A549 (cell line): ENCODE results near the gene PATE1. TPM values are rescaled to one million over a fixed set of nuclear protein-coding genes. Genes with fewer than 3 reads are reported as not detected.
"Not testable (repeated sequence)": the region's sequence is repeated elsewhere in the genome, so short reads cannot be mapped to it uniquely, and the experiment has no call there.

ENCODE experiments used
- ATAC-seq, 2 experiments: fragments of 200-7000 bp in 1 of 2; fragments of >200 bp in 1 of 2; cut with Nextera tagmentation in 1 of 2; cut with Tn5 transposase in 1 of 2; 3 replicates each; pipeline versions ENCODE4 v1.8.0 to v1.9.1; 2018 to 2020; ENCODE audit warnings: mild to moderate bottlenecking in 1 of 2, moderate library complexity in 1 of 2
- CTCF ChIA-PET: fragments of 300-600 bp; sonication (Branson Sonifier 250); formaldehyde crosslinking; extraction: SDS; loops from one replicate; lab custom pipeline; 2021; ENCODE audit warnings: antibody characterized with exemption, inconsistent platforms; lab: Yijun Ruan, JAX
- POLR2A ChIA-PET: fragments of 350-600 bp; formaldehyde crosslinking; extraction: SDS; loops from one replicate; lab custom pipeline; 2021; ENCODE audit warnings: antibody characterized with exemption, inconsistent platforms; lab: Yijun Ruan, JAX
- DNase-seq, 2 experiments: peaks; one replicate each; pipeline versions ENCODE4 v3.0.0 to v3.0.0-alpha.2; 2011 to 2016; ENCODE audit warnings: low read depth in 1 of 2, low spot score in 1 of 2
- FAIRE-seq: peaks from 2 replicates; lab custom pipeline; 2011; peaks lifted over from hg19 to GRCh38; lab: Jason Lieb, UNC
- H3K27ac ChIP-seq, 2 experiments: fragments of >200 bp; sonication (Bioruptor Twin); formaldehyde crosslinking; 3 replicates each; pipeline ENCODE4 v1.5.1; 2016 to 2017
- H3K4me1 ChIP-seq: fragments of >200 bp; sonication (Bioruptor Twin); formaldehyde crosslinking; 3 replicates; pipeline ENCODE4 v1.6.1; 2016
- H3K4me2 ChIP-seq: fragments of >200 bp; sonication (Bioruptor Twin); formaldehyde crosslinking; 3 replicates; pipeline ENCODE4 v1.6.1; 2016
- H3K4me3 ChIP-seq: fragments of >200 bp; sonication (Bioruptor Twin); formaldehyde crosslinking; 3 replicates; pipeline ENCODE4 v1.5.1; 2016
- H3K9me3 ChIP-seq: fragments of >200 bp; sonication (Bioruptor Twin); formaldehyde crosslinking; 3 replicates; pipeline ENCODE4 v1.6.1; 2016
- CBX2 ChIP-seq: fragments of 200-600 bp; sonication (generic); IDR thresholded peaks from 2 replicates; pipeline ENCODE4 v1.6.1; 2016; ENCODE audit warnings: low read depth, mild to moderate bottlenecking, borderline replicate concordance
- CBX8 ChIP-seq: fragments of 200-600 bp; sonication (generic); IDR thresholded peaks from 2 replicates; pipeline ENCODE4 v1.6.1; 2016
- CHD2 ChIP-seq: fragments of 150-350 bp; IDR thresholded peaks from 2 replicates; pipeline ENCODE4 v1.6.1; 2014; ENCODE audit warnings: low read length; ENCODE audit not compliant: partially characterized antibody
- EHMT2 ChIP-seq: fragments of 200-600 bp; sonication (generic); IDR thresholded peaks from 2 replicates; pipeline ENCODE4 v1.6.1; 2016; ENCODE audit warnings: antibody characterized with exemption, low read depth, mild to moderate bottlenecking, moderate library complexity
- ELK1 ChIP-seq: fragments of 150-350 bp; IDR thresholded peaks from 2 replicates; pipeline ENCODE4 v1.6.1; 2014; ENCODE audit warnings: low read depth, mild to moderate bottlenecking, low read length
- FOSB ChIP-seq: fragments of 250-450 bp; sonication (Bioruptor Pico); IDR thresholded peaks from 2 replicates; pipeline ENCODE4 v1.5.0; 2020; ENCODE audit warnings: mild to moderate bottlenecking, moderate library complexity
- HDAC2 ChIP-seq: fragments of 200-600 bp; sonication (generic); IDR thresholded peaks from 2 replicates; pipeline ENCODE4 v1.6.1; 2016
- HES2 ChIP-seq: fragments of >200 bp; sonication (Bioruptor Twin); formaldehyde crosslinking; IDR thresholded peaks from 2 replicates; pipeline ENCODE4 v1.6.1; 2016
- HEYL ChIP-seq: fragments of 250-450 bp; sonication (Bioruptor Pico); IDR thresholded peaks from 2 replicates; pipeline ENCODE4 v1.8.0; 2021; ENCODE audit warnings: mild to moderate bottlenecking, moderate library complexity
- HOXB13 ChIP-seq: fragments of 250-450 bp; sonication (Bioruptor Pico); IDR thresholded peaks from 2 replicates; pipeline ENCODE4 v1.5.0; 2020; ENCODE audit warnings: low read depth, mild to moderate bottlenecking, moderate library complexity
- HOXB5 ChIP-seq: fragments of 250-450 bp; sonication (Bioruptor Pico); IDR thresholded peaks from 2 replicates; pipeline ENCODE4 v1.5.0; 2020; ENCODE audit warnings: mild to moderate bottlenecking, moderate library complexity
- KDM1A ChIP-seq: fragments of 200-600 bp; sonication (generic); IDR thresholded peaks from 2 replicates; pipeline ENCODE4 v1.6.1; 2016; ENCODE audit warnings: low read depth, mild to moderate bottlenecking
- MAX ChIP-seq: IDR thresholded peaks from 2 replicates; pipeline ENCODE4 v1.6.1; 2012
- MYC ChIP-seq: IDR thresholded peaks from 2 replicates; pipeline ENCODE4 v1.6.1; 2012; ENCODE audit warnings: mild to moderate bottlenecking, inconsistent platforms, low read length, improper control_type of control experiment, borderline replicate concordance
- NPAS2 ChIP-seq: fragments of 250-450 bp; sonication (Bioruptor Pico); IDR thresholded peaks from 2 replicates; pipeline ENCODE4 v1.8.0; 2022; ENCODE audit warnings: mild to moderate bottlenecking, moderate library complexity, borderline replicate concordance
- NR3C1 ChIP-seq: fragments of >200 bp; sonication (Bioruptor Twin); formaldehyde crosslinking; IDR thresholded peaks from 3 replicates; pipeline ENCODE4 v1.6.1; 2017
- POLR2AphosphoS2 ChIP-seq: conservative IDR thresholded peaks from 2 replicates; pipeline ENCODE4 v1.6.1; 2012; ENCODE audit warnings: low read length, improper control_type of control experiment, inconsistent platforms
- RARB ChIP-seq: fragments of 250-450 bp; sonication (Bioruptor Pico); IDR thresholded peaks from 2 replicates; pipeline ENCODE4 v1.8.0; 2021; ENCODE audit warnings: mild to moderate bottlenecking, moderate library complexity
- RNF2 ChIP-seq: fragments of 200-600 bp; sonication (generic); IDR thresholded peaks from 2 replicates; pipeline ENCODE4 v1.6.1; 2016; ENCODE audit warnings: low read depth, mild to moderate bottlenecking, antibody characterized with exemption, moderate library complexity, borderline replicate concordance
- SMC3 ChIP-seq: fragments of >200 bp; sonication (Bioruptor Twin); formaldehyde crosslinking; IDR thresholded peaks from 3 replicates; pipeline ENCODE4 v1.6.1; 2018; ENCODE audit warnings: inconsistent platforms
- ZSCAN20 ChIP-seq: fragments of 250-450 bp; sonication (Bioruptor Pico); IDR thresholded peaks from 2 replicates; pipeline ENCODE4 v1.8.0; 2022; ENCODE audit warnings: mild to moderate bottlenecking, moderate library complexity
- WGBS: methylation state at CpG from one replicate; pipeline ENCODE4 v1.1.6; 2017; ENCODE audit errors: missing lambda C conversion rate; 5-methylcytosine and 5-hydroxymethylcytosine counted together
- polyA plus RNA-seq, 4 experiments: library from polyadenylated mRNA; depleted of rRNA in 3 of 4; stranded (reverse); fragments of >200 nt; fragmentation: RNase III in 1 of 4; extraction: RNeasy Plus Mini Kit Qiagen cat#74134 plus additional on column Dnase treatment in 1 of 4; gene quantifications; 2 replicates in 3 of 4; 3 replicates in 1 of 4; pipeline ENCODE4 v1.2.3, GENCODE V29; 2011 to 2017
- TF ChIP-seq, protein P1 (sequence below): fragments of 200-600 bp; sonication (generic); IDR thresholded peaks from 2 replicates; pipeline ENCODE4 v1.6.1; 2016; ENCODE audit warnings: antibody characterized with exemption, mild to moderate bottlenecking, moderate library complexity
- TF ChIP-seq, protein P2 (sequence below): fragments of 450-650 bp; IDR thresholded peaks from 2 replicates; pipeline ENCODE4 v1.6.1; 2014; ENCODE audit warnings: antibody characterized with exemption
- TF ChIP-seq, protein P3 (sequence below): fragments of >200 bp; sonication (Bioruptor Twin); formaldehyde crosslinking; IDR thresholded peaks from 3 replicates; pipeline ENCODE4 v1.6.1; 2016

The PATE1 gene
- polyA plus RNA-seq, 2 of the 4 experiments (the other 2 are of a cell fraction) = not detected

DNA sequence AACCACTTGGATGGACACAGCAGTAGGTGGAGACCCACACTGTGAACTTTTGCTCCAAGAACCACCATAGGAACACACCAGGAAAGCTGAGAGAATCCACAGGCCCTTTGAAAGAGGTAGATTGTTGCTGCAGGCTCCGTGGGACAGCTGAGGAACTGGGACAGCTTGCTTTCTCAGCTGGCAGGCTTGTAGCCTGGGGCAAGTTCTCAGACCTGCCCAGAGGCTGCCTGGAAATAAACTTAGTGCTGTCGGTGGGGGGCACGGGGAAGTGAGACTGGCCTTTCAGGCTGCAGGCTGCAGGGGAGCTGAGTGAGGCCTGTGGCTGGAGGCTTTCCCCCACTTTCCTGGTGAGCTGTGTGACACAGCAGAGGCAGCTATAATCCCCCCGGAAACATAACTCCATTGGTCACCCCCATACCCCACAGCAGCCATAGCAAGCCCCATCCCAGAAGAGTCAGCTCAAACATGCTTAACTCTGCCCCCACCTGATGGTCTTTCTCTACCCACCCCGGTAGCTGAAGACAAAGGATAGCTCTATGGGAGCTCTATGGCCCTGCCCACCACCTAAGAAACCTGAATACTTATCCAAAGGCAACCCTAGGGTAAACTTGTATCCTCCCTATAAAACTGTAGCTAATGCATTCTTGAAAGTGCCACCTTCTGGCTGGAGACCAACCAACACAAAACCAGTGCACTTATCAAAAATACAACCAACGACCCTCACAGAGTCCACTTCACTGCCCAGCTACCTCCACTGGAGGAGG lies 44.0 kb upstream of the PATE1 start:
- POLR2A ChIA-PET = no interaction called here

DNA sequence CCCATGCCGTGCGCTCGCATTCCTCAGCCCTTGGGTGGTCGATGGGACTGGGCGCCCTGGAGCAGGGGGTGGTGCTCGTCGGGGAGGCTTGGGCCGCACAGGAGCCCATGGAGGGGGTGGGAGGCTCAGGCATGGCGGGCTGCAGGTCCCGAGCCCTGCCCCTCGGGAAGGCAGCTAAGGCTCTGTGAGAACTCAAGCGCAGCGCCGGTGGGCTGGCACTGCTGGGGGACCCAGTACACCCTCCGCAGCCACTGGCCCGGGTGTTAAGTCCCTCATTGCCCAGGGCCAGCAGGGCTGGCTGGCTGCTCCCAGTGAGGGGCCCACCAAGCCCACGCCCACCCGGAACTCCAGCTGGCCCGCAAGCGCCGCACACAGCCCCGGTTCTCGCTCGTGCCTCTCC lies 41.4 kb upstream of the PATE1 start:
- 53% methylated on average over 9 of the region's 24 CpGs for WGBS
- CTCF ChIA-PET, H3K4me2 ChIP-seq, H3K4me3 ChIP-seq, H3K9me3 ChIP-seq, H3K27ac ChIP-seq, POLR2A ChIA-PET, H3K4me1 ChIP-seq, FAIRE-seq, ATAC-seq, DNase-seq: not testable (repeated sequence)

More for the DNA sequence above, 44.0 kb upstream of the PATE1 start:
- DNase-seq (no peak), ATAC-seq (no peak), FAIRE-seq (no peak)
- Histone ChIP-seq H3K27ac (no peak overlapping the region), H3K9me3 (no peaks in the 10 kb centered on the region), H3K4me1 (no peaks in the 10 kb centered on the region), H3K4me2 (no peak overlapping the region), H3K4me3 (no peak overlapping the region)
- WGBS = 18% methylated on average over 4 of the region's 6 CpGs
- CTCF ChIA-PET = no interaction called here
- TF ChIP-seq RARB (CRISPR knock-in tag) (no peak), CBX2 (no peak), RNF2 (no peak), SMC3 (no peak), CBX8 (no peak), NPAS2 (CRISPR knock-in tag) (no peak), HOXB5 (CRISPR knock-in tag) (no peak), MYC (no peak), NR3C1 (no peak), CHD2 (no peak), HEYL (CRISPR knock-in tag) (no peak), MAX (no peak), ELK1 (no peak), EHMT2 (no peak), POLR2AphosphoS2 (no peak)
- TF ChIP-seq, protein P1, sequence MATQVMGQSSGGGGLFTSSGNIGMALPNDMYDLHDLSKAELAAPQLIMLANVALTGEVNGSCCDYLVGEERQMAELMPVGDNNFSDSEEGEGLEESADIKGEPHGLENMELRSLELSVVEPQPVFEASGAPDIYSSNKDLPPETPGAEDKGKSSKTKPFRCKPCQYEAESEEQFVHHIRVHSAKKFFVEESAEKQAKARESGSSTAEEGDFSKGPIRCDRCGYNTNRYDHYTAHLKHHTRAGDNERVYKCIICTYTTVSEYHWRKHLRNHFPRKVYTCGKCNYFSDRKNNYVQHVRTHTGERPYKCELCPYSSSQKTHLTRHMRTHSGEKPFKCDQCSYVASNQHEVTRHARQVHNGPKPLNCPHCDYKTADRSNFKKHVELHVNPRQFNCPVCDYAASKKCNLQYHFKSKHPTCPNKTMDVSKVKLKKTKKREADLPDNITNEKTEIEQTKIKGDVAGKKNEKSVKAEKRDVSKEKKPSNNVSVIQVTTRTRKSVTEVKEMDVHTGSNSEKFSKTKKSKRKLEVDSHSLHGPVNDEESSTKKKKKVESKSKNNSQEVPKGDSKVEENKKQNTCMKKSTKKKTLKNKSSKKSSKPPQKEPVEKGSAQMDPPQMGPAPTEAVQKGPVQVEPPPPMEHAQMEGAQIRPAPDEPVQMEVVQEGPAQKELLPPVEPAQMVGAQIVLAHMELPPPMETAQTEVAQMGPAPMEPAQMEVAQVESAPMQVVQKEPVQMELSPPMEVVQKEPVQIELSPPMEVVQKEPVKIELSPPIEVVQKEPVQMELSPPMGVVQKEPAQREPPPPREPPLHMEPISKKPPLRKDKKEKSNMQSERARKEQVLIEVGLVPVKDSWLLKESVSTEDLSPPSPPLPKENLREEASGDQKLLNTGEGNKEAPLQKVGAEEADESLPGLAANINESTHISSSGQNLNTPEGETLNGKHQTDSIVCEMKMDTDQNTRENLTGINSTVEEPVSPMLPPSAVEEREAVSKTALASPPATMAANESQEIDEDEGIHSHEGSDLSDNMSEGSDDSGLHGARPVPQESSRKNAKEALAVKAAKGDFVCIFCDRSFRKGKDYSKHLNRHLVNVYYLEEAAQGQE = no peak
- TF ChIP-seq, protein P2, sequence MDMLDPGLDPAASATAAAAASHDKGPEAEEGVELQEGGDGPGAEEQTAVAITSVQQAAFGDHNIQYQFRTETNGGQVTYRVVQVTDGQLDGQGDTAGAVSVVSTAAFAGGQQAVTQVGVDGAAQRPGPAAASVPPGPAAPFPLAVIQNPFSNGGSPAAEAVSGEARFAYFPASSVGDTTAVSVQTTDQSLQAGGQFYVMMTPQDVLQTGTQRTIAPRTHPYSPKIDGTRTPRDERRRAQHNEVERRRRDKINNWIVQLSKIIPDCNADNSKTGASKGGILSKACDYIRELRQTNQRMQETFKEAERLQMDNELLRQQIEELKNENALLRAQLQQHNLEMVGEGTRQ = no peak

DNA sequence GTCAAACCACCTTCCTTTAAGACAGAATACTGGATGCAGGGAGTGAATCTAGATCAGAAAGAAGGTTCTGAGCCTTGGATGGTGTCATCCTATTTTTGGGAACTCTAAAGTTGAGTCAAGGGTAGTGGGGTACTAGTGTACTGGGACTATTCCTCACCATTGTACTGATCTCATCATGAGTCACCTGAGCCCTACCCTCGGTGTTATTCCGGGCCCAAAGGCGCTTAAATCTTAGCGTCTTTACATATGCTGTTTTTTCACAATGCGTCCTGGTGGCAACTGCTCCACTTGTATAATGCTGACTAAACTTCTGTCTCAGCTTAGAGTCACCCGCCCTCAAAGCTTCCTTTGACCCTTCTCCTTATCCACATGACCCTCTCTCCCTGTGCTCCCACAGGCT lies 25.3 kb upstream of the PATE1 start:
- Histone ChIP-seq H3K9me3 (no peaks in the 10 kb centered on the region), H3K4me1 (no peaks in the 10 kb centered on the region), H3K4me2 (no peak overlapping the region), H3K4me3 (no peak overlapping the region), H3K27ac (no peak overlapping the region)
- 23% methylated on average over 6 of the region's 6 CpGs for WGBS
- CTCF ChIA-PET = no interaction called here
- ATAC-seq = no peak
- POLR2A ChIA-PET = no interaction called here
- FAIRE-seq = no peak
- DNase-seq = no peak
- TF ChIP-seq, protein P3, sequence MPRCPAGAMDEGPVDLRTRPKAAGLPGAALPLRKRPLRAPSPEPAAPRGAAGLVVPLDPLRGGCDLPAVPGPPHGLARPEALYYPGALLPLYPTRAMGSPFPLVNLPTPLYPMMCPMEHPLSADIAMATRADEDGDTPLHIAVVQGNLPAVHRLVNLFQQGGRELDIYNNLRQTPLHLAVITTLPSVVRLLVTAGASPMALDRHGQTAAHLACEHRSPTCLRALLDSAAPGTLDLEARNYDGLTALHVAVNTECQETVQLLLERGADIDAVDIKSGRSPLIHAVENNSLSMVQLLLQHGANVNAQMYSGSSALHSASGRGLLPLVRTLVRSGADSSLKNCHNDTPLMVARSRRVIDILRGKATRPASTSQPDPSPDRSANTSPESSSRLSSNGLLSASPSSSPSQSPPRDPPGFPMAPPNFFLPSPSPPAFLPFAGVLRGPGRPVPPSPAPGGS = no peak
- TF ChIP-seq HOXB5 (CRISPR knock-in tag) (no peak), HES2 (no peak), NPAS2 (CRISPR knock-in tag) (no peak), ELK1 (no peak), HDAC2 (no peak), CHD2 (no peak), MYC (no peak), KDM1A (no peak), HOXB13 (no peak), ZSCAN20 (CRISPR knock-in tag) (no peak), FOSB (CRISPR knock-in tag) (no peak)
